ENCODE data around the gene DDX21. TPM values are rescaled to one million over a fixed set of nuclear protein-coding genes. Genes with fewer than 3 reads are reported as not detected.
"Not testable (repeated sequence)": the region's sequence is repeated elsewhere in the genome, so short reads cannot be mapped to it uniquely, and the experiment has no call there.

DDX21 gene
- polyA plus RNA-seq, 3 donors: 51.7 to 63.8 (median 63.6) TPM

DNA sequence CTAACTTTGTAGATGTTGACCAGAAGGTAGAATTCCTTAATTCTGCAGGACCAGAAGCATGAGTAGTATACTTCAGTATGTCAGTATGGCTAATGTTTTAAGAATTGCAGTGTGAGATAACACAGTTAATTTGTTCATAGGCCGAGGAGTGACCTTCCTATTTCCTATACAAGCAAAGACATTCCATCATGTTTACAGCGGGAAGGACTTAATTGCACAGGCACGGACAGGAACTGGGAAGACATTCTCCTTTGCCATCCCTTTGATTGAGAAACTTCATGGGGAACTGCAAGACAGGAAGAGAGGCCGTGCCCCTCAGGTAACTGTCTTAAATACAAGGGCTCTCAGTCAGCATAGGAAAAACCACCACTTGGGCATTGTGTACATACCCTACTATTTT is 7.2 kb downstream of the DDX21 start:
- no peak for DNase-seq (ENCODE audit: extremely low read depth in 1 of 11, low read depth in 9 of 11, low spot score in 4 of 11)

DNA sequence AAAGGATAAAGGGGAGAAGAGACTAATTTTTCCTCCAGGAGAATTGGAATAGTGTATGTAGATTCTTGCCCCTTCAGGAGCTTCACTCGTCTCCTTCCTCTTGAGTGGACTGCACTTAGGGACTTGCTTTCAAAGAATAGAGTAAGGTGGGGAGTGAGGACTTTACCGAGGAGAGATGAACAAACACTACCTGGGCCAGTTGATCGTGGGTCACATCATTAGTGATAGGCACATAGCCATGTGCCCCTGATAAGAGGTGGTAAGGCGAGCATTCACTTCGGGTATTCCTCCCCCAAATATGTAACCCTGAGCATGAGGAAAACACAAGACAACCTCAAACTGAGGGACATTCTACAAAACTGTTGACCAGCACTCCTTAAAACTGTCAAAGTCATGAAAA is 18.0 kb downstream of the DDX21 start:
- no peak for DNase-seq (ENCODE audit: extremely low read depth in 1 of 11, low read depth in 9 of 11, low spot score in 4 of 11)

DNA sequence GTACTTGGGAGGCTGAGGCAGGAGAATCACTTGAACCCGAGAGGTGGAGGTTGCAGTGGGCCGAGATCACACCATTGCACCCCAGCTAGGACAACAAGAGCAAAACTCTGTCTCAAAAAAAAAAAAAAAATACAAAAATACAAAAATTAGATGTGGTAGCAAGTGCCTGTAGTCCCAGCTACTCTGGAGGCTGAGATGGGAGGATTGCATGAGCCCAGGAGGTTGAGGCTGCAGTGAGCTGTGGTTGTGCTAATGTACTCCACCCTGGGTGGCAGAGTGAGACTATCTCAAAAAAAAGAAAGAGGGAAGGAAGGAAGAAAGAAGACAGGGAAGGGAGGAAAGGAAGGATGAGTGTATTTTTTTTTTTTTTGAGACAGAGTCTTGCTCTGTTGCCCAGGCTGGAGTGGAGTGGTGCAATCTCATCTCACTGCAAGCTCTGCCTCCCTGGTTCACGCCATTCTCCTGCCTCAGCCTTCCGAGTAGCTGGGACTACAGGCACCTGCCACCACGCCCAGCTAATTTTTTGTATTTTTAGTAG is 20.0 kb downstream of the DDX21 start:
- DNase-seq (ENCODE audit: extremely low read depth in 1 of 11, low read depth in 9 of 11, low spot score in 4 of 11): not testable (repeated sequence)

DNA sequence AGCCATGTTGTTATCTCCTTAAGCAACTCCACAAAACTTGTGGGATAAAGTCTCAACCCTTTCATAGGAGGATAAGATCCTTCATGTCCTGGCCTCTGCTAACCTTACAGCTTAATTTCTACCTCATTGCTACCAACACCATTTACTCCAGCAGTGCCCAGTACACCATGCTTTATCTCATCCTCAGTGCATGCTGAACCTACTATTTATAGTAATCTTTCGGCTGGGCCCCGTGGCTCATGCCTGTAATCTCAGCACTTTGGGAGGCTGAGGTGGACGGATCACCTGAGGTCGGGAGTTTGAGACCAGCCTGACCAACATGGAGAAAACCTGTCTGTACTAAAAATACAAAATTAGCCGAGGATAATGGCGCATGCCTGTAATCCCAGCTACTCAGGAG is 23.8 kb downstream of the DDX21 start:
- not testable (repeated sequence) for DNase-seq (ENCODE audit: extremely low read depth in 1 of 11, low read depth in 9 of 11, low spot score in 4 of 11)

DNA sequence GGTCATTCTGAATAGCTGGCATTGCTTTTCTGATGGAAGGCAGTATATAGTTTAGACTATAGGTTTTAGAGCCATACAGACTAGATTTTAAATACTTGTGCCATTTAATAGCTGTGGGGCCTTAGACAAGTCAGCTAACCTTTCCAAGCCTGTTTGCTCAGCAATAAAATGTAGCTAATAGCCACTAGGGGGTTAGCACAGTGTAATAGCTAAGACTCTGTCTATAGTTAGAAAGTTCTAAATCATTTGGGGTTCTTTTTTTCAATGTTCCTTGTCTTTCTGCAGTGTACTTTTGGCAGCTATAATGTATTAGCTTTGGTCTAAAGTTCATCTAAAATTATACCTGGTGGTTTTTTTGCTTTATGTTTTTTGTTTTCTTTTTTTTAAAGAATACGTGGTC is 25.1 kb downstream of the DDX21 start:
- DNase-seq (ENCODE audit: extremely low read depth in 1 of 11, low read depth in 9 of 11, low spot score in 4 of 11): no peak

DNA sequence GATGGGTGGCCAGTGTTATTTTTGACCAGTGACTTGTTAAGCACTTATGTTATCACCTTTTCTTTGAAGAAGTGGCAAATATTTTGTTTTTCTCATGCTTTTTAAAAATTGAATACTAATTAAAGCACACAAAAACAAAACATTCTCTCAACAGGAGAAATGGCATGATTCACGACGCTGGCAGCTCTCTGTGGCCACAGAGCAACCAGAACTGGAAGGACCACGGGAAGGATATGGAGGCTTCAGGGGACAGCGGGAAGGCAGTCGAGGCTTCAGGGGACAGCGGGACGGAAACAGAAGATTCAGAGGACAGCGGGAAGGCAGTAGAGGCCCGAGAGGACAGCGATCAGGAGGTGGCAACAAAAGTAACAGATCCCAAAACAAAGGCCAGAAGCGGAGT is 26.4 kb downstream of the DDX21 start:
- DNase-seq (ENCODE audit: extremely low read depth in 1 of 11, low read depth in 9 of 11, low spot score in 4 of 11): no peak

DNA sequence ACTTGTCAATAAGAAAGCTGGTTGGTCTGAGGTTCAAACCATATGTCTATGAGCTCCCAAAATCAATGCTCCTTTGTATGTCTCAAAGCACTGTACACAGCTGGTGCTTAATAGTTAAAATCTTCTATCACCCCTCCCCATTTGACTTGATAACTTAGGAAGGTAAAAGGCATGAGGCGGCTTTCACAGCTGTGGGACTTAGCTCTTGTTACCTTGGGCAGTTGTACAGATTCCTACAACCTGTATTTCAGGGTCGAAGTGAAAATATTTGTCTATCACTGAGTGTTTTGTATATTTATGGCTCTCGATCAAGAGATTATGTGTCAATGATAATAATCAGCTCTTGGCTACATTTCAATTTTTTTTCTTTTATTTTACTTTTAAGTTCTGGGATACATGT is 31.6 kb downstream of the DDX21 start:
- DNase-seq (ENCODE audit: extremely low read depth in 1 of 11, low read depth in 9 of 11, low spot score in 4 of 11): no peak

DNA sequence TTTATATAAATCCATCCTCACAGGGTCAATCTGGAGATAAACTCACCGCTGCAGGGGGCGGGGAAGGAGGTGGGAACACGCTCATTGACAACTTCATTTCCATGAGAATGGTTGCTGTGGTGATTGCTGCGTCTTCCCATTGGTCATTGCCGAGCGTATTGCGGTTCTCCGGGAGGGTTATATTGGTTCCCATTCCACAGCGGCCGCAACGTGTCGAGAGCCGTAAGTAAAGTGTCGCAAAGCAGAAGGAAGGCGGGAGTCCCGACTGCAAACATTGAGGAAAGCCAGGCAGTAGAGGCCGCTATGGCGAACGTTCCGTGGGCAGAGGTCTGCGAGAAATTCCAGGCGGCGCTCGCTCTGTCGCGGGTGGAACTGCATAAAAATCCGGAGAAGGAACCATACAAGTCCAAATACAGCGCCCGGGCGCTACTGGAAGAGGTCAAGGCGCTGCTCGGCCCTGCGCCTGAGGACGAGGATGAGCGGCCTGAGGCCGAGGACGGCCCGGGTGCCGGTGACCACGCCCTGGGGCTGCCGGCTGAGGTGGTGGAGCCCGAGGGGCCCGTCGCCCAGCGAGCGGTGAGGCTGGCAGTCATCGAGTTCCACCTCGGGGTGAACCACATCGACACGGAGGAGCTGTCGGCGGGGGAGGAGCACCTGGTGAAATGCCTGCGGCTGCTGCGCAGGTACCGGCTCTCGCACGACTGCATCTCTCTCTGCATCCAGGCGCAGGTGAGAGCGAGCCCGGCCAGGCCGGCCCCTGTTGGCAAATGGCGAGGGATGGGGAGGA is 32.8 kb downstream of the DDX21 start, which contains the start of gene KIFBP:
Gene KIFBP (plus strand): TSS at position 274 of the 787 bp plus-strand sequence. CDS start 30 bp downstream, at position 304.
- DNase-seq (ENCODE audit: extremely low read depth in 1 of 11, low read depth in 9 of 11, low spot score in 4 of 11): peak; percentile 85 to 98 (median 94)

DNA sequence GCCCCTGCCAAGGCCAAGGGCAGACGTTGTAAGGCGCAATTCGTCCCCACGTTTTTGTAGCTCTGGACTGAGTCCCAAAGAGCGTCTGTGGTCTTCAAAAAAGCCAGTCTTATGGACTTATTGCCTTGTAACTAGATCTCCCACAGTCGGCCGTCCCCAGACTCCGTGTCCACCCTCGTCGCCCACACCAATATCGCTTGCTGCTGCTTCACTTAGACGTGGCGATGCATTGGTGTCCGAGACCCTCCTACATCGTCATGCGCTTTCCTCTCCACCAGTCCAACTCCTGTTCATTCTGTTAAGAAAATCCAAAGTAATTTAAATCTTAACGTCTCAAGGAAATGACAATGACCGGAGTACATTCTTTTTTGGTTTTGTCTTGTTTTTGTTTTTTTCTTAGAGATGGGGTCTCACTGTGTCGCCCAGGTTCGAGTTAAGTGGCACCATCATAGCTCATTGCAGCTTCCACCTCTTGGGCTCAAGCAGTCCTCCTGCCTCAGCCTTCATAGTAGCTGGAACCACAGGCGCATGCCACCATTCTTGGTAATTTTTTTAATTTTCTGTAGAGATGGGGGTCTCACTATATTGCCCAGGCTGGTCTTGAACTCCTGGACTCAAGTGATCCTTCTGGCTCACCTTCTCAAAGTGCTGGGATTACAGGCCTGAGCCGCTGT is 33.5 kb downstream of the DDX21 start:
- DNase-seq (ENCODE audit: extremely low read depth in 1 of 11, low read depth in 9 of 11, low spot score in 4 of 11): peak in 3 of 11 donors; percentile 2 to 16 (median 7)

DNA sequence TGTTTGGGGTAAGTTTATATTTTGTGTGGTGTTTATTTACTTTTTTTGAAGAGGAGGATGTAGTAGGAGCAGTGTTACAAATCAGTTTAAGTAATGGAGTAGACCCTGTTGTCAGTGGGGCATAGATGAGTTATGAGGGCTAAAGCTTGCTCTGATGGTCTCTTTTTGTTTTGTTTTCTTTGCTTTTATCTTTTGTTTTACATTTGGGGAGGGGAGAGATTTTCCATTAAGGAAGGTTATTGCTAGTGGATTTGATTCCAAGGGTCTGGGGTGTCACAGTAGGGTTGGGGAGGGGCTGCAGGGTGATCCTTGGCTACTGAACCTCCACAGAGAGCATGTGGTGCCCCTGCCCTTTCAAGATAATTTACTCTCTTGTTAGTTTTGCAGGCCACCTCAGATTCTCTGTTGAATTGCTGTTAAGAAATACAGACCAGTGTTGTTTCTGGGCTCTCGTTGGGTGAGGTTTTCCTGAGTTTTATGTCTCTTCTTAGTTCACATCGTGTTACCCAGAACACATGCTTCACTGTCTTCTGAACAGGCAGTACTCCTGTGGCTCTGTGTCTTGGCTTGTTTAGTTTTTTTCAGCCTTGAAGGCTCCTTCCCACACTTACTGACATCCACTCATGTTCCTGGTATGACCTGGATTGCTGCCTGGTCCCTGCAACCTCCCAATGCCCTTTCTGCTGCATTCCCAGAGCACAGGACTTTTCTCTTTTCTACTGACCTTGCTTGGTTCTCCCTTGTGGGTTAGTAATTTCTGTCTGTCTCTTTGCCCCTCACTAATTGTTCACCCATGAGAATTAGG is 36.9 kb downstream of the DDX21 start:
- DNase-seq (ENCODE audit: extremely low read depth in 1 of 11, low read depth in 9 of 11, low spot score in 4 of 11): peak in 6 of 11 donors; percentile 9 to 37 (median 19)

DNA sequence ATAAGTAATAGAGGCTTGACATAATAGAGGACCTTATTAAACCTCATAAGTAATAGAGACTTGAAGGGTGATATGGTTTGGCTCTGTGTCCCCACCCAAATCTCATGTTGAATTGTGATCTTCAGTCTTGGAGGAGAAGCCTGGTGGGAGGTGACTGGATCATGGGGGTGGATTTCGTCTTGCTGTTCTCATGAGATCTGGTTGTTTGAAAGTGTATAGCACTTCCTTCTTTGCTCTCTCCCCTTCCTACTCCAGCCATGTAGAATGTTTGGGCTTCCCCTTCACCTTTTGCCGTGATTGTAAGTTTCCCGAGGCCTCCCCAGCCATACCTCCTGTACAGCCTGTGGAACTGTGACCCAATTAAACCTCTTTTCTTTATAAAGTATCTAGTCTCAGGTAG is 41.2 kb downstream of the DDX21 start:
- no peak for DNase-seq (ENCODE audit: extremely low read depth in 1 of 11, low read depth in 9 of 11, low spot score in 4 of 11)

DNA sequence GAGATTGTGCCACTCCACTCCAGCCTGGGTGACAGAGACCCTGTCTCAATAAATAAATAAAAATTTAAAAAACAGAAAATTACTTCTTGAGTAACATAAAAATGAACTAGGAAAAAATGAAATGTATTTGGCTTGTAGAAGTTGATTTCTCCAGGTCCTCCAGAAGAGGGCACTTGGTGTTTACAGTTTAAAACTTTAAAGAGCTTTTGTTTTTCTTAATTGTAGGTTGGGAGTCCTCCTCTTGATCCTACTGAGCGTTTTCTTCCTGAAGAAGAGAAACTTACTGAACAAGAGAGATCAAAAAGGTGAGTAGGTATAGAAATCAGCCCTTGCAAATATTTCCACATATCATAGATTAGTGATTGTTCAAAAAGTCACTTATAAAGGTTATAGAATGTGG is 48.9 kb downstream of the DDX21 start:
- peak in 2 of 11 donors; percentile 7 to 12 for DNase-seq (ENCODE audit: extremely low read depth in 1 of 11, low read depth in 9 of 11, low spot score in 4 of 11)

DNA sequence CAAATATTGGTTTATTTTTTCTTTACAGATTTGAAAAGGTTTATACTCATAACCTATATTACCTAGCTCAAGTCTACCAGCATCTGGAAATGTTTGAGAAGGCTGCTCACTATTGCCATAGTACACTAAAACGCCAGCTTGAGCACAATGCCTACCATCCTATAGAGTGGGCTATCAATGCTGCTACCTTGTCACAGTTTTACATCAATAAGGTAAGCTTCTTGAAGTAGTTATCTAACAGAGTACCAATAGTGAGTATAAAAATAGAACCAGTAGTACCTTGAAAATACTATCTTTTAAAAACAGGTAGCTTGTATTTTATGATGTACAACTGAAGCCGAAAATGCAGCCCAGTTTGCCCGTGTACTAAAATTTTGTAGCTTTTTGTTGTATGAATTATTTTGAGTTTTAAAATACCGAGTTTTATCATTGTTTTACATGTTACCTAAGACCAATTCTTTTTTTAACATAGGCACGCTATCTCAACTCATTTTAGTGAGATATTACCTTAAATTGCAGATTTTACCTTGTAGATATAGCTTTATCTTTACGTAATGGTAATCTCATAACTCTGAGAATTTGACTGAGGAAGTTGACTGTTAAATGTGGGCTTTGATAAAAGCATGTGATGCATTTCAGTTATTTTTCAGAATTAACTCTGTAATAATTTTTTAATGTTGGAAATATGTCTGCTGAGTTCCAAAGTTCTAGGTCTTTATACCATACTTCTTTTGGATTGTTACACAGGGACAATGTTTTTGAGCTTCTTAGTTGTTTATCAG is 49.9 kb downstream of the DDX21 start:
- no peak for DNase-seq (ENCODE audit: extremely low read depth in 1 of 11, low read depth in 9 of 11, low spot score in 4 of 11)

DNA sequence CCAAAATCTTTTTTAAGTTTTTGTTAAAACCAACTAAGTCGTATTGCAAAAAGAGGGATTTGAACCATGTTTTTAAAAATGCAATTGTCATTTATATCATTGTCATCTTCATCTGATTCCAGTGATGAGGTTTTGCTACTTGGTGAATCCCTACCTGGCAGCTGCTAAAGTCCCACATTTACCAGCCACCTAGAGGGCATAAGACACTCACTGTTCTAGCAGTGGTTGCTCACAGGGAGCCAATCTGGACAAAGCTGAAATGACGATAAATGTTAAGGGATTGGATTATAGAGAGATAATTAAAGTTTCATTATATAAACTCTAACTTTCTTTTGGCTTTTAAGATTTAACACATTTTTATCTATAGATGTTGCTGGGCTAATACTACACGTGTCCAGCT is 51.3 kb downstream of the DDX21 start:
- DNase-seq (ENCODE audit: extremely low read depth in 1 of 11, low read depth in 9 of 11, low spot score in 4 of 11): no peak

DNA sequence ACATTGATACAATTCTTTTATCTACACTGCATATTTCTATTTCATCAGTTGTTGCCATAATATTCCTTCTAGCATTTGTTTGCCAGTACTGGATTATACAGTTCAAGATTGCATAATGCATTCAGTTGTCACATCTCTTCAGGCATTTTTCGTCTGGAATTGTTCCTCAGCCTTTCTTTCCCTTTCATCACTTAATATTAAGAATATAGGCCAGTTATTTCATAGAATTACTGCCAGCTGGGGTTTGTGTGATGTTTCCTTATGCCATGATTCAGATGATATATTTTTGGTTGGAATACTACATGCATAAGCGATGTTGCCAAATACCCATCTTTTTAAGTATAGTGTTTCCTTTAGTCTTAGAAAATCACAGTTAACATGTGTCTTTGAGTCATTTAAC is 53.4 kb downstream of the DDX21 start:
- no peak for DNase-seq (ENCODE audit: extremely low read depth in 1 of 11, low read depth in 9 of 11, low spot score in 4 of 11)

DNA sequence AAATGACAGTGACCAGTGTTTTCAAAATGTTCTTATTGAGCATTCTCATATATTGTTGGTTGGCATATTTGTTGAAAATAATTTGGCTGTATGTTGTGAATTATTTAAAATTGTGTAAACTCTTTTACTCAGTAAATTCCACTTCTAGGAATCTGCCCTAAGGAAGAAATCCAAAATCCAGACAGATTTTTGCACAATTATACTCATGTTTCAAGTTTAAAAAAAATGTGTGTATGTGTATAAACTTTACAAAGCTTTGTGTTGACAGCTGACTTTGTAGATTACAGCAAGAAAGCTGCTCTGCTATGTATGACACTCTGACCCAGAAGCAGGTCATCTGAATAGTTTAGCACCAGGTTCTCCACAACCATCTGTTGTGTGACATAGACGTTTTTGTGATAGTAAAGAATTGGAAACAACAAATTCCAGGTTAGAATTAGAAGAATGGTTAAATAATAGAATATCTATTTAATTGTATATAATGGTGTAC is 54.2 kb downstream of the DDX21 start:
- DNase-seq (ENCODE audit: extremely low read depth in 1 of 11, low read depth in 9 of 11, low spot score in 4 of 11): no peak

DNA sequence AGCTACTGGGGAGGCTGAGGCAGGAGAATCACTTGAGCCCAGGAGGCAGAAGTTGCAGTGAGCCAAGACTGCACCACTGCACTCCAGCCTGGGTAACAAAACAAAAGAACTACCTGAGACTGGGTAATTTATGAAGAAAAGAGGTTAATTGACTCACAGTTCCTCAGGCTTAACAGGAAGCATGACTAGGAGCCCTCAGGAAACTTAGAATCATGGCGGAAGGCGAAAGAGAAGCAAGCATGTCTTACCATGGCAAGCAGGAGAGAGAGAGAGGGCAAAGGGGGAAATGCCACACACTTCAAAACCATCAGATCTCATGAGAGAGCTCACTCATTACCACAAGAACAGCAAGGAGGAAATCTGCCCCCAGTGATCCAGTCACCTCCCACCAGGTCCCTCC is 56.8 kb downstream of the DDX21 start:
- not testable (repeated sequence) for DNase-seq (ENCODE audit: extremely low read depth in 1 of 11, low read depth in 9 of 11, low spot score in 4 of 11)

DNA sequence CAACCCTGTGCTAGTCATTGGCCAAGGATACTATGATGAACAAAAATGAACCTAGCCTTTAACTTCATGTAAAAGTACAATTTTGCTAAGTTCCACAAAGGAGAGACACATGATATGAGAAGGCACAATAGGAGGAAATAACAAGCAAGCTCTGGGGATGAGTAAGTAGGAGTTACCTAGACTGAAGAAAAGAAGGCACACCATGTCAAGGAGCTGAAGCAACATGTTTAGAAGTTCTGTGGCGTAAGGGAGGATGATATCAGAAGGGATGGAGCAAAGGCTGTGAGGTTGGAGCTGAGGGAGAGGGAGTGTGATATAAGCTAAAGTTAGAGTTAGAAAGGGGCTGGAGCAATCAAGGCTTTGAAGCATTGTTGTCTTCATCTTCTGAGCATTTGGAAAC is 58.2 kb downstream of the DDX21 start:
- DNase-seq (ENCODE audit: extremely low read depth in 1 of 11, low read depth in 9 of 11, low spot score in 4 of 11): no peak

DNA sequence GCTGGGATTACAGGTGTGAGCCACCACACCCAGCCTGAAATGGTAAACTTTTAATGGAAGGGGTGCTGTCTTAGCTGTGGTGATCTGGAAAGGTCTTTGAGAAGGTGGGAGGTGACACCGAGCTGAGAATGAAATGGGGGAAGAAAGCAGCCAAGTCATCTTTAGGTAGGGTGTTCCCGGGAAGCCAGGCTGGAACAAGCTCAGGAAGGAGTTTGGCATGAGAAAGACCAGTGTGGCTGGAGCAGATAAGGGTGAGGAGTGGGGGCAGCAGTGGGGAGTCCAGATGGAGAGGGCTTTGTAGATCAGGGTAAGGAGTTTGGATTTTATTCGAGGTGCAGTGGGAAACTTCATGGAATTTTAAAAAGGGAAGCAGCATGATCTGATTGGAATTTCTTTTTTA is 62.6 kb downstream of the DDX21 start:
- DNase-seq (ENCODE audit: extremely low read depth in 1 of 11, low read depth in 9 of 11, low spot score in 4 of 11): no peak

Measured in renal cortex interstitium (tissue), 11 donors.